ENCODE measurements around the gene RHBDL3.
"Not testable (repeated sequence)": the region's sequence is repeated elsewhere in the genome, so short reads cannot be mapped to it uniquely, and the experiment has no call there.

The RHBDL3 gene

GRCh38 chr17:32265192-32265923 lies at the start of gene RHBDL3:
TSS of gene RHBDL3 (plus strand) at chr17:32265832. CDS start at chr17:32266190, 358 bp downstream.
- no peak for DNase-seq

GRCh38 chr17:32222621-32223020 lies 43.0 kb upstream of the RHBDL3 start:
- no peak for DNase-seq

GRCh38 chr17:32223703-32224102 lies 41.9 kb upstream of the RHBDL3 start:
- no peak for DNase-seq

GRCh38 chr17:32226886-32227285 lies 38.7 kb upstream of the RHBDL3 start:
- DNase-seq, result no peak

GRCh38 chr17:32227910-32228309 lies 37.7 kb upstream of the RHBDL3 start:
- DNase-seq, result no peak

- no peak for DNase-seq
These were observed 30.0 kb upstream of the RHBDL3 start for GRCh38 chr17:32235588-32235987.

GRCh38 chr17:32239456-32239855 lies 26.2 kb upstream of the RHBDL3 start:
- no peak for DNase-seq

GRCh38 chr17:32240750-32241149 lies 24.9 kb upstream of the RHBDL3 start:
- DNase-seq, result no peak

GRCh38 chr17:32241640-32242039 lies 24.0 kb upstream of the RHBDL3 start:
- no peak for DNase-seq

GRCh38 chr17:32249475-32249874 lies 16.2 kb upstream of the RHBDL3 start:
- no peak for DNase-seq

GRCh38 chr17:32253117-32253611 lies 12.5 kb upstream of the RHBDL3 start:
- no peak for DNase-seq

- DNase-seq, result no peak
These were observed 9.5 kb upstream of the RHBDL3 start for GRCh38 chr17:32256012-32256700.

GRCh38 chr17:32256701-32257019 lies 9.0 kb upstream of the RHBDL3 start:
- DNase-seq, result no peak

- no peak for DNase-seq
These were observed 7.1 kb upstream of the RHBDL3 start for GRCh38 chr17:32258383-32259140.

- DNase-seq, result no peak
These were observed 6.0 kb upstream of the RHBDL3 start for GRCh38 chr17:32259586-32259985.

GRCh38 chr17:32261417-32261736 lies 4.3 kb upstream of the RHBDL3 start:
- no peak for DNase-seq

GRCh38 chr17:32261936-32262510 lies 3.6 kb upstream of the RHBDL3 start:
- no peak for DNase-seq

GRCh38 chr17:32263515-32263914 lies 2.1 kb upstream of the RHBDL3 start:
- not testable (repeated sequence) for DNase-seq

- no peak for DNase-seq
These were observed 1.4 kb upstream of the RHBDL3 start for GRCh38 chr17:32264140-32264799.

- no peak for DNase-seq
These were observed 825 bp upstream of the RHBDL3 start for GRCh38 chr17:32264823-32265191.

- DNase-seq, result no peak
These were observed 388 bp downstream of the RHBDL3 start for GRCh38 chr17:32266051-32266388.

- DNase-seq, result no peak
These were observed 1.0 kb downstream of the RHBDL3 start for GRCh38 chr17:32266389-32267301.

All from NCI-H1417 treated with DMSO at 0.1 percent for 48 hours (cell line).